Esophagus muscularis mucosa (tissue), 4 donors: ENCODE data around the gene LIMCH1. TPM values are rescaled to one million over a fixed set of nuclear protein-coding genes. Genes with fewer than 3 reads are reported as not detected.

Source experiments
- DNase-seq: peaks from one replicate; pipeline ENCODE4 v3.0.0-alpha.2; 2017; ENCODE audit errors: extremely low spot score
- H3K27ac ChIP-seq, 4 donors: fragments of 200-600 bp; sonication (generic); replicated peaks in 1 of 4; 1 replicate in 3 of 4; 2 replicates in 1 of 4; pipeline ENCODE4 v1.5.1; 2016 to 2019; ENCODE audit warnings: mild to moderate bottlenecking in 1 of 4
- H3K27me3 ChIP-seq, 4 donors: fragments of 200-600 bp; sonication (generic); one replicate each; pipeline versions ENCODE4 v1.5.1 to v1.6.0; 2016 to 2019
- H3K36me3 ChIP-seq, 4 donors: fragments of 200-600 bp; sonication (generic); one replicate each; pipeline ENCODE4 v1.5.1; 2016 to 2019
- H3K4me1 ChIP-seq, 4 donors: fragments of 200-600 bp; sonication (generic); one replicate each; pipeline ENCODE4 v1.5.1; 2016 to 2019
- H3K4me3 ChIP-seq, 4 donors: fragments of 200-600 bp; sonication (generic); 1 replicate in 2 of 4; 2 replicates in 2 of 4; pipeline ENCODE4 v1.5.1; 2016 to 2019; ENCODE audit warnings: mild to moderate bottlenecking in 4 of 4, moderate library complexity in 1 of 4
- H3K9me3 ChIP-seq, 4 donors: fragments of 200-600 bp; sonication (generic); 1 replicate in 3 of 4; 2 replicates in 1 of 4; pipeline ENCODE4 v1.5.1; 2016 to 2019
- CTCF ChIP-seq, 3 experiments: fragments of 200-600 bp in 2 of 3; fragments of 450-650 bp in 1 of 3; sonication (generic) in 2 of 3; IDR thresholded peaks; one replicate each; pipeline ENCODE4 v1.5.1; 2017 to 2019; ENCODE audit warnings: antibody characterized with exemption in 3 of 3, mild to moderate bottlenecking in 2 of 3, moderate library complexity in 1 of 3
- EP300 ChIP-seq: sonication (generic); formaldehyde crosslinking; IDR thresholded peaks from one replicate; pipeline ENCODE4 v1.6.1; 2017; ENCODE audit warnings: antibody characterized with exemption
- POLR2A ChIP-seq: fragments of 450-650 bp; IDR thresholded peaks from one replicate; pipeline ENCODE4 v1.6.1; 2017; ENCODE audit warnings: antibody characterized with exemption, moderate library complexity, mild to moderate bottlenecking, low read depth
- POLR2AphosphoS5 ChIP-seq, 2 donors: sonication (generic); formaldehyde crosslinking; IDR thresholded peaks; one replicate each; pipeline ENCODE4 v1.6.1; 2017; ENCODE audit warnings: antibody characterized with exemption in 2 of 2
- WGBS: methylation state at CpG from one replicate; pipeline ENCODE4 v1.1.5; 2018; 5-methylcytosine and 5-hydroxymethylcytosine counted together
- intact Hi-C: fragments of 100-400 bp; cut with DNase I; formaldehyde crosslinking; loops from one replicate; pipeline ENCODE4 v1.15.1; 2023
- total RNA-seq, 4 donors: library from RNA; depleted of rRNA; stranded (reverse); fragments of >200 nt; gene quantifications; one replicate each; pipeline versions ENCODE4 v1.1.0 to v1.2.1, GENCODE V29; 2016

LIMCH1 gene
- total RNA-seq, 4 donors from 2014 or later: 49.0 to 101 (median 72.1) TPM

- Histone ChIP-seq H3K36me3 (no peaks in the 10 kb centered on the region), H3K27me3 (no peaks in the 10 kb centered on the region), H3K27ac (no peak overlapping the region), H3K4me1 (peaks cover 3 to 16% (median 10%) of the 10 kb centered on the region in 4 donors), H3K4me3 (no peak overlapping the region), H3K9me3 (no peaks in the 10 kb centered on the region)
- TF ChIP-seq EP300 (no peak), CTCF (IDR thresholded peaks at IDR 0.05) (no peak), POLR2AphosphoS5 (IDR thresholded peaks at IDR 0.05) (no peak), POLR2A (no peak)
- no peak for DNase-seq
- WGBS: 79% methylated on average over 1 of the region's 1 CpG
- intact Hi-C loops: no loop called here
Measured at GRCh38 chr4:41512136-41512535, 25.8 kb upstream of the LIMCH1 start.

GRCh38 chr4:41512596-41512995 is 25.4 kb upstream of the LIMCH1 start:
- intact Hi-C loops: no loop called here

GRCh38 chr4:41514169-41514568 is 23.8 kb upstream of the LIMCH1 start:
- H3K36me3 ChIP-seq: no peaks in the 10 kb centered on the region
- no peaks in the 10 kb centered on the region for H3K9me3 ChIP-seq
- no peak for DNase-seq
- no peaks in the 10 kb centered on the region for H3K27me3 ChIP-seq
- intact Hi-C loops: no loop called here
- peaks cover 3 to 8% (median 7%) of the 10 kb centered on the region in 4 donors for H3K4me1 ChIP-seq
- no peak for TF ChIP-seq POLR2AphosphoS5 (IDR thresholded peaks at IDR 0.05)
- TF ChIP-seq EP300: no peak
- TF ChIP-seq POLR2A: no peak
- TF ChIP-seq CTCF (IDR thresholded peaks at IDR 0.05): no peak
- no peak overlapping the region for H3K27ac ChIP-seq
- no peak overlapping the region for H3K4me3 ChIP-seq
- 100% methylated on average over 1 of the region's 1 CpG for WGBS

More at GRCh38 chr4:41512596-41512995, 25.4 kb upstream of the LIMCH1 start:
- Histone ChIP-seq H3K4me1 (peaks cover 3 to 14% (median 10%) of the 10 kb centered on the region in 4 donors), H3K27ac (no peak overlapping the region), H3K4me3 (no peak overlapping the region), H3K27me3 (no peaks in the 10 kb centered on the region), H3K36me3 (no peaks in the 10 kb centered on the region), H3K9me3 (no peaks in the 10 kb centered on the region)
- TF ChIP-seq POLR2A (no peak), EP300 (no peak)
- no peak for DNase-seq

GRCh38 chr4:41514766-41515481 is 23.0 kb upstream of the LIMCH1 start:
- no peaks in the 10 kb centered on the region for H3K36me3 ChIP-seq
- H3K9me3 ChIP-seq: no peaks in the 10 kb centered on the region
- DNase-seq: no peak
- 88% methylated on average over 14 of the region's 14 CpGs for WGBS
- H3K27ac ChIP-seq: no peak overlapping the region
- H3K4me1 ChIP-seq: peaks cover 0 to under 1% (median 0%) of the 10 kb centered on the region in 4 donors
- no peaks in the 10 kb centered on the region for H3K27me3 ChIP-seq
- TF ChIP-seq EP300 (no peak), POLR2AphosphoS5 (IDR thresholded peaks at IDR 0.05) (no peak), POLR2A (no peak), CTCF (IDR thresholded peaks at IDR 0.05) (no peak)
- intact Hi-C loops: no loop called here
- no peak overlapping the region for H3K4me3 ChIP-seq

GRCh38 chr4:41517121-41517520 is 20.8 kb upstream of the LIMCH1 start:
- no peak overlapping the region for H3K27ac ChIP-seq
- DNase-seq: peak; percentile 24
- H3K27me3 ChIP-seq: no peaks in the 10 kb centered on the region
- WGBS: 93% methylated on average over 4 of the region's 4 CpGs
- H3K4me3 ChIP-seq: no peak overlapping the region
- peaks cover 0 to 6% (median 0%) of the 10 kb centered on the region in 4 donors for H3K4me1 ChIP-seq
- no peaks in the 10 kb centered on the region for H3K9me3 ChIP-seq
- intact Hi-C loops: no loop called here
- TF ChIP-seq POLR2AphosphoS5 (IDR thresholded peaks at IDR 0.05) (no peak), CTCF (IDR thresholded peaks at IDR 0.05) (no peak), POLR2A (no peak), EP300 (no peak)
- H3K36me3 ChIP-seq: no peaks in the 10 kb centered on the region
